ENCODE results near the gene LARP4.

The LARP4 gene

DNA sequence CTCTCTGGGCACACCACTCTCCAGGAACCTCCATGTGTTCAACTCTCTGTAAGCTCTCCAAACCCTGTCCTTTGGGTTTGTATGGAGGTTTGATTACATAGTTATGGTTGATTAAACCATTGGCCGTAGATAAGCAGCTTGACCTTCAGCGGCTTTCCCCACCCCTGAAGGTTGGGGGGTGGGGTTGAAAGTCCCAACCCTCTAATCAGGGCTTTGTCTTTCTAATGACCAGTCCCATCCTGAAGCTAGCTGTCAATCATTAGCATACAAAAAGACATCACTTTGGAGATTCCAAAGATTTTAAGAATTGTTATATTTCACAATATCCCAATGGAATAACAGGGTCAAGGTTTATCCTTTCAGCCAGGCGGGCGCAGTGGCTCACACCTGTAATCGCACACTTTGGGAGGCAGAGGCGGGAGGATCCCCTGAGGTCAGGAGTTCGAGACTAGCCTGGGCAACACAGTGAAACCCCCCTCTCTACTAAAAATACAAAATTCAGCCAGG, 12.7 kb upstream of the LARP4 start:
- TF ChIP-seq TEAD4 (IDR thresholded peaks at IDR 0.05) (no peak), FOXM1 (IDR thresholded peaks at IDR 0.05; ENCODE audit: borderline replicate concordance, low read depth) (no peak), CREB1 (IDR thresholded peaks at IDR 0.05; ENCODE audit: low read depth) (no peak)

DNA sequence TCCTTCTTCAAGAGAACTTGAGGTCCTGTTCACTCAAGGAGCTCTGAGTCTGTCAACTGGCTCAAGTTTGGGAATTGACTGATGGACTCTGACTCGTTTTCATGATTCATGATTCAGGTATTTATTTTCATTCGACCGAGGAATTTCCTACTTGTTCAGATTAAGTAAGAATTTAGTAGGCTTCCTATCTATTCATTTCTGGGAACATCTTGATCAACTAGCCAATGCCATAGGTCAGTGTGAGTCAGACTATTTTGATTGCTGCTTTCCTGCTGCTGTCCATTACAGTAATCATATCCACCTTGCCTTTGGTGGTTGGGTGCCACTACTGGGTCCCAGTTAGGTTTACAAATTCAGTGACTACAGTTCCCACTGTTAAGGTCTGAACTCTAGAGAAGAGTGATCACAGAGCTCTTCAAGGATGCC, 10.4 kb upstream of the LARP4 start:
- TF ChIP-seq RAD21 (IDR thresholded peaks at IDR 0.05; ENCODE audit: low read depth) = no peak
- TF ChIP-seq EP300 (IDR thresholded peaks at IDR 0.05; ENCODE audit: borderline replicate concordance) = no peak
- peak; percentile 47; the same call in 1 of the 2 replicates for TF ChIP-seq TEAD4 (IDR thresholded peaks at IDR 0.05)
- no peak for TF ChIP-seq YY1 (IDR thresholded peaks at IDR 0.05; ENCODE audit: low read depth)
- TF ChIP-seq TAF1 (IDR thresholded peaks at IDR 0.05; ENCODE audit: low read depth) = no peak

DNA sequence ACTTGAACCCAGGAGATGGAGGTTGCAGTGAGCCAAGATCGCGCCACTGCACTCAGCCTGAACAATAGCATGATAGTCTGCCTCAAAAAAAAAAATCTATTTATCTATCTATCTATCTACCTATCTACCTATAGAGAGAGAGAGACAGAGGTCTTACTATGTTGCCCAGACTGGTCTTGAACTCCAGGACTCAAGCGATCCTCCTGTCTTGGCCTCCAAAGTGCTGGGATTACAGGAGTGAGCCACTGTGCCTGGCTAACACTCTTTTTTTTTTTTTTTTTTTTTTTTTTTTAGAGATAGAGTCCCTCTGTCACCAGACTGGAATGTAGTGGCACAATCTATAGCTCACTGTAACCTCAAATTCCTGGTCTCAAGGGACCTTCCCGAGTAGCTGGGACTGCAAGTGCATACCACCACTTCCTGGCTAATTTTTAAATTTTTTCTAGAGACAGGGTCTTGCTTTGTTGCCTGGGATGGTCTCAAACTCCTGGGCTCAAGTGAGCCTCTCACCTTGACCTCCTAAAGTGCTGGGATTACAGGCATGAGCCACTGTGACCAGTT, 6.1 kb upstream of the LARP4 start:
- TF ChIP-seq EGR1 (IDR thresholded peaks at IDR 0.05) (no peak), CREB1 (IDR thresholded peaks at IDR 0.05; ENCODE audit: low read depth) (no peak), EP300 (IDR thresholded peaks at IDR 0.05; ENCODE audit: borderline replicate concordance) (no peak), YY1 (IDR thresholded peaks at IDR 0.05; ENCODE audit: low read depth) (no peak), RAD21 (IDR thresholded peaks at IDR 0.05; ENCODE audit: low read depth) (no peak), TAF1 (IDR thresholded peaks at IDR 0.05; ENCODE audit: low read depth) (no peak), ZBTB7A (IDR thresholded peaks at IDR 0.05; ENCODE audit: low read depth) (no peak), TEAD4 (IDR thresholded peaks at IDR 0.05) (no peak), FOXM1 (IDR thresholded peaks at IDR 0.05; ENCODE audit: borderline replicate concordance, low read depth) (no peak), CEBPB (IDR thresholded peaks at IDR 0.05) (no peak), TCF12 (IDR thresholded peaks at IDR 0.05; ENCODE audit: low read depth) (no peak), NFIC (IDR thresholded peaks at IDR 0.05) (no peak)
- TF ChIP-seq, protein P1, sequence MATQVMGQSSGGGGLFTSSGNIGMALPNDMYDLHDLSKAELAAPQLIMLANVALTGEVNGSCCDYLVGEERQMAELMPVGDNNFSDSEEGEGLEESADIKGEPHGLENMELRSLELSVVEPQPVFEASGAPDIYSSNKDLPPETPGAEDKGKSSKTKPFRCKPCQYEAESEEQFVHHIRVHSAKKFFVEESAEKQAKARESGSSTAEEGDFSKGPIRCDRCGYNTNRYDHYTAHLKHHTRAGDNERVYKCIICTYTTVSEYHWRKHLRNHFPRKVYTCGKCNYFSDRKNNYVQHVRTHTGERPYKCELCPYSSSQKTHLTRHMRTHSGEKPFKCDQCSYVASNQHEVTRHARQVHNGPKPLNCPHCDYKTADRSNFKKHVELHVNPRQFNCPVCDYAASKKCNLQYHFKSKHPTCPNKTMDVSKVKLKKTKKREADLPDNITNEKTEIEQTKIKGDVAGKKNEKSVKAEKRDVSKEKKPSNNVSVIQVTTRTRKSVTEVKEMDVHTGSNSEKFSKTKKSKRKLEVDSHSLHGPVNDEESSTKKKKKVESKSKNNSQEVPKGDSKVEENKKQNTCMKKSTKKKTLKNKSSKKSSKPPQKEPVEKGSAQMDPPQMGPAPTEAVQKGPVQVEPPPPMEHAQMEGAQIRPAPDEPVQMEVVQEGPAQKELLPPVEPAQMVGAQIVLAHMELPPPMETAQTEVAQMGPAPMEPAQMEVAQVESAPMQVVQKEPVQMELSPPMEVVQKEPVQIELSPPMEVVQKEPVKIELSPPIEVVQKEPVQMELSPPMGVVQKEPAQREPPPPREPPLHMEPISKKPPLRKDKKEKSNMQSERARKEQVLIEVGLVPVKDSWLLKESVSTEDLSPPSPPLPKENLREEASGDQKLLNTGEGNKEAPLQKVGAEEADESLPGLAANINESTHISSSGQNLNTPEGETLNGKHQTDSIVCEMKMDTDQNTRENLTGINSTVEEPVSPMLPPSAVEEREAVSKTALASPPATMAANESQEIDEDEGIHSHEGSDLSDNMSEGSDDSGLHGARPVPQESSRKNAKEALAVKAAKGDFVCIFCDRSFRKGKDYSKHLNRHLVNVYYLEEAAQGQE (IDR thresholded peaks at IDR 0.05; ENCODE audit: low read depth) = no peak
- TF ChIP-seq, protein P2, sequence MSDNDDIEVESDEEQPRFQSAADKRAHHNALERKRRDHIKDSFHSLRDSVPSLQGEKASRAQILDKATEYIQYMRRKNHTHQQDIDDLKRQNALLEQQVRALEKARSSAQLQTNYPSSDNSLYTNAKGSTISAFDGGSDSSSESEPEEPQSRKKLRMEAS (IDR thresholded peaks at IDR 0.05) = no peak
- TF ChIP-seq, protein P3, sequence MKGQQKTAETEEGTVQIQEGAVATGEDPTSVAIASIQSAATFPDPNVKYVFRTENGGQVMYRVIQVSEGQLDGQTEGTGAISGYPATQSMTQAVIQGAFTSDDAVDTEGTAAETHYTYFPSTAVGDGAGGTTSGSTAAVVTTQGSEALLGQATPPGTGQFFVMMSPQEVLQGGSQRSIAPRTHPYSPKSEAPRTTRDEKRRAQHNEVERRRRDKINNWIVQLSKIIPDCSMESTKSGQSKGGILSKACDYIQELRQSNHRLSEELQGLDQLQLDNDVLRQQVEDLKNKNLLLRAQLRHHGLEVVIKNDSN (IDR thresholded peaks at IDR 0.05) = no peak

DNA sequence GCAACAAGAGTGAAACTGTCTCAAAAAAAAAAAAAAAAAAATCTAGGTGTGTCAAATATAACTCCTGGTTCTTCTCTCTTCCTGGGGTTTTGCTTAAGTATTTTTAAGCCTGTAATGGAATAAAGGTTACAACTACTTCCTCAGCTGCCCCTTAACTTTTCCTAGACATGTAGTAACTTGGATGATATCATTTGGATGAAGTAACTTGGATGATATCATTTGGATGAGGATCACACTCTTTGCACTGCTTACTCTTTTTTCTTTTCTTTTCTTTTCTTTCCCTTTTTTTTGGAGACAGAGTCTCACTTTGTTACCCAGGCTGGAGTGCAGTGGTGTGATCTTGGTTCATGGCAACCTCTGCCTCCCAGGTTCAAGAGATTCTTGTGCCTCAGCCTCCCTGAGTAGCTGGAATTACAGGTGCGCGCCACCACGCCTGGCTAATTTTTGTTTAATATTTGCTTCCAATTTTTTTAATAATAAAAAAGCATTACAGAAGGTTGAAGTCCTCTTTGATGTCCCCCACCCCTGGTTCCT, 3.5 kb upstream of the LARP4 start:
- TF ChIP-seq ZBTB7A (IDR thresholded peaks at IDR 0.05; ENCODE audit: low read depth) (no peak), FOXM1 (IDR thresholded peaks at IDR 0.05; ENCODE audit: borderline replicate concordance, low read depth) (no peak), CREB1 (IDR thresholded peaks at IDR 0.05; ENCODE audit: low read depth) (no peak), YY1 (IDR thresholded peaks at IDR 0.05; ENCODE audit: low read depth) (no peak), RAD21 (IDR thresholded peaks at IDR 0.05; ENCODE audit: low read depth) (no peak), TAF1 (IDR thresholded peaks at IDR 0.05; ENCODE audit: low read depth) (no peak), TCF12 (IDR thresholded peaks at IDR 0.05; ENCODE audit: low read depth) (no peak), NFIC (IDR thresholded peaks at IDR 0.05) (no peak), TEAD4 (IDR thresholded peaks at IDR 0.05) (no peak), EP300 (IDR thresholded peaks at IDR 0.05; ENCODE audit: borderline replicate concordance) (no peak), CEBPB (IDR thresholded peaks at IDR 0.05) (no peak), EGR1 (IDR thresholded peaks at IDR 0.05) (no peak)
- TF ChIP-seq, protein P2 (IDR thresholded peaks at IDR 0.05) = no peak
- TF ChIP-seq, protein P1 (IDR thresholded peaks at IDR 0.05; ENCODE audit: low read depth) = no peak
- TF ChIP-seq, protein P3 (IDR thresholded peaks at IDR 0.05) = no peak

DNA sequence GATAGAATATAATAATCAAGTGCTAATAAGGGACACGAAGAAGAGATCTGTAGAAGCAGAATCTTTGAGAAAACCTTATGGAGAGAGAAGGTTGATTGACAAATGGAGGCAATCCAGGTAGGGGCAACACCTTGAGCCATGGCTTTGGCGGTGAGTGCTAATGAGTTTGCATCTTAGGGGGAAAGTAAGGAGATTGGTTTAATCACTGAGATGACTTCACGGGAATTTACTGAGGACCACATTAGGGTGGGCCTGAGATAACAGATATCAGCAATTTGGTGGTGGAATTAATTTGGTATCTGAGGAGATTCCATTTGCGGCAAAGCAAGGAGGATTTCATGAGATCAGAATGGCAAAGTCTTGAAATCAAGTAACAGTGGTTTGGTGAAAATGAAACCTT, 1.8 kb upstream of the LARP4 start:
- TF ChIP-seq TCF12 (IDR thresholded peaks at IDR 0.05; ENCODE audit: low read depth) (no peak), RAD21 (IDR thresholded peaks at IDR 0.05; ENCODE audit: low read depth) (no peak), FOXM1 (IDR thresholded peaks at IDR 0.05; ENCODE audit: borderline replicate concordance, low read depth) (no peak), ZBTB7A (IDR thresholded peaks at IDR 0.05; ENCODE audit: low read depth) (no peak), CEBPB (IDR thresholded peaks at IDR 0.05) (no peak), EP300 (IDR thresholded peaks at IDR 0.05; ENCODE audit: borderline replicate concordance) (no peak), TAF1 (IDR thresholded peaks at IDR 0.05; ENCODE audit: low read depth) (no peak), YY1 (IDR thresholded peaks at IDR 0.05; ENCODE audit: low read depth) (no peak), NFIC (IDR thresholded peaks at IDR 0.05) (no peak), CREB1 (IDR thresholded peaks at IDR 0.05; ENCODE audit: low read depth) (no peak), EGR1 (IDR thresholded peaks at IDR 0.05) (no peak)
- TF ChIP-seq, protein P2 (IDR thresholded peaks at IDR 0.05) = no peak
- TF ChIP-seq, protein P1 (IDR thresholded peaks at IDR 0.05; ENCODE audit: low read depth) = no peak
- TF ChIP-seq, protein P3 (IDR thresholded peaks at IDR 0.05) = no peak

All from Ishikawa (cell line).